Liver (tissue), 9 donors: ENCODE data around the gene FAT1. TPM values are rescaled to one million over a fixed set of nuclear protein-coding genes. Genes with fewer than 3 reads are reported as not detected.

ENCODE experiments used
- DNase-seq: peaks from one replicate; pipeline ENCODE4 v3.0.0-alpha.2; 2017; ENCODE audit warnings: low spot score
- H3K27ac ChIP-seq, 2 donors: one replicate each; pipeline ENCODE4 v1.7.0; 2013; ENCODE audit warnings: inconsistent platforms in 2 of 2, low read length in 2 of 2, control low read depth in 1 of 2, low read depth in 1 of 2, mild to moderate bottlenecking in 1 of 2
- H3K27me3 ChIP-seq, 4 donors: one replicate each; pipeline versions ENCODE4 v1.6.1 to v1.7.0; 2013; ENCODE audit warnings: low read length in 3 of 4, inconsistent platforms in 1 of 4, mild to moderate bottlenecking in 1 of 4, moderate library complexity in 1 of 4; ENCODE audit not compliant: control insufficient read depth in 4 of 4, insufficient read depth in 4 of 4
- H3K36me3 ChIP-seq, 4 donors: one replicate each; pipeline versions ENCODE4 v1.6.1 to v1.7.0; 2013; ENCODE audit warnings: low read length in 3 of 4, mild to moderate bottlenecking in 3 of 4, low read depth in 1 of 4, moderate library complexity in 1 of 4; ENCODE audit not compliant: control insufficient read depth in 4 of 4, insufficient read depth in 3 of 4
- H3K4me1 ChIP-seq, 4 donors: one replicate each; pipeline versions ENCODE4 v1.6.1 to v1.7.0; 2013; ENCODE audit warnings: low read length in 3 of 4, mild to moderate bottlenecking in 3 of 4, moderate library complexity in 1 of 4; ENCODE audit not compliant: control insufficient read depth in 4 of 4, insufficient read depth in 4 of 4
- H3K4me3 ChIP-seq, 3 donors: one replicate each; pipeline versions ENCODE4 v1.6.1 to v1.7.0; 2013; ENCODE audit warnings: low read length in 3 of 3, control low read depth in 1 of 3, low read depth in 1 of 3, mild to moderate bottlenecking in 1 of 3
- H3K9ac ChIP-seq, 2 donors: one replicate each; pipeline ENCODE4 v1.7.0; 2013; ENCODE audit warnings: low read length in 2 of 2, mild to moderate bottlenecking in 2 of 2, moderate library complexity in 2 of 2, control low read depth in 1 of 2, low read depth in 1 of 2
- H3K9me3 ChIP-seq, 4 donors: one replicate each; pipeline versions ENCODE4 v1.6.1 to v1.7.0; 2013; ENCODE audit warnings: low read length in 3 of 4; ENCODE audit not compliant: control insufficient read depth in 4 of 4
- FOXA1 ChIP-seq: IDR thresholded peaks from 2 replicates; pipeline ENCODE4 v1.6.1; 2016; ENCODE audit warnings: antibody characterized with exemption
- FOXA2 ChIP-seq: IDR thresholded peaks from 2 replicates; pipeline ENCODE4 v1.6.1; 2016; ENCODE audit warnings: antibody characterized with exemption
- HNF4A ChIP-seq, 2 donors: conservative IDR thresholded peaks; 2 replicates each; pipeline ENCODE4 v1.6.1; 2016; ENCODE audit warnings: antibody characterized with exemption in 2 of 2, mild to moderate bottlenecking in 2 of 2
- NR2F2 ChIP-seq: IDR thresholded peaks from 2 replicates; pipeline ENCODE4 v1.6.1; 2016; ENCODE audit warnings: antibody characterized with exemption
- RAD21 ChIP-seq, 2 donors: IDR thresholded peaks; 2 replicates each; pipeline ENCODE4 v1.6.1; 2016; ENCODE audit warnings: antibody characterized with exemption in 2 of 2, mild to moderate bottlenecking in 2 of 2
- REST ChIP-seq: IDR thresholded peaks from 2 replicates; pipeline ENCODE4 v1.6.1; 2016; ENCODE audit warnings: antibody characterized with exemption, mild to moderate bottlenecking
- RXRA ChIP-seq, 2 donors: IDR thresholded peaks; 2 replicates each; pipeline ENCODE4 v1.6.1; 2017 to 2018; ENCODE audit warnings: antibody characterized with exemption in 2 of 2, mild to moderate bottlenecking in 1 of 2
- SP1 ChIP-seq: IDR thresholded peaks from 2 replicates; pipeline ENCODE4 v1.6.1; 2018; ENCODE audit warnings: antibody characterized with exemption, mild to moderate bottlenecking
- YY1 ChIP-seq: IDR thresholded peaks from 2 replicates; pipeline ENCODE4 v1.6.1; 2016; ENCODE audit warnings: antibody characterized with exemption, mild to moderate bottlenecking
- WGBS: extraction: QIAGEN DNeasy Blood & Tissue Kit; methylation state at CpG from one replicate; pipeline ENCODE4 v1.1.7; 2013; 5-methylcytosine and 5-hydroxymethylcytosine counted together
- polyA plus RNA-seq, 2 donors: library from polyadenylated mRNA; stranded (reverse) in 1 of 2; unstranded in 1 of 2; fragments of 200-250 nt in 1 of 2; fragments of >200 nt in 1 of 2; fragmentation: Nextera tagmentation in 1 of 2; extraction: Ambion mirVana in 1 of 2; gene quantifications; one replicate each; pipeline versions ENCODE4 v1.2.1 to v1.2.3, GENCODE V29; 2013 to 2015
- total RNA-seq, 2 donors: library from RNA; depleted of rRNA; stranded (reverse); fragments of >200 nt; gene quantifications; one replicate each; pipeline ENCODE4 v1.2.3, GENCODE V29; 2014
- TF ChIP-seq, protein P1 (sequence below): IDR thresholded peaks from 2 replicates; pipeline ENCODE4 v1.6.1; 2016; ENCODE audit warnings: antibody characterized with exemption
- TF ChIP-seq, protein P2 (sequence below): IDR thresholded peaks from 2 replicates; pipeline ENCODE4 v1.6.1; 2016; ENCODE audit warnings: antibody characterized with exemption
- TF ChIP-seq, protein P3 (sequence below): fragments of 150-350 bp; IDR thresholded peaks from 2 replicates; pipeline ENCODE4 v1.5.1; 2017; ENCODE audit warnings: improper control_type of control experiment, low read depth, low read length; ENCODE audit not compliant: missing input control
- donor health status: healthy.
- donor health status: healthy.
- donor health status: healthy.
- donor health status: healthy.
- donor health status: healthy.

The FAT1 gene
- total and polyA plus RNA-seq, 4 donors = 10.0 to 48.0 (median 30.0) TPM

DNA sequence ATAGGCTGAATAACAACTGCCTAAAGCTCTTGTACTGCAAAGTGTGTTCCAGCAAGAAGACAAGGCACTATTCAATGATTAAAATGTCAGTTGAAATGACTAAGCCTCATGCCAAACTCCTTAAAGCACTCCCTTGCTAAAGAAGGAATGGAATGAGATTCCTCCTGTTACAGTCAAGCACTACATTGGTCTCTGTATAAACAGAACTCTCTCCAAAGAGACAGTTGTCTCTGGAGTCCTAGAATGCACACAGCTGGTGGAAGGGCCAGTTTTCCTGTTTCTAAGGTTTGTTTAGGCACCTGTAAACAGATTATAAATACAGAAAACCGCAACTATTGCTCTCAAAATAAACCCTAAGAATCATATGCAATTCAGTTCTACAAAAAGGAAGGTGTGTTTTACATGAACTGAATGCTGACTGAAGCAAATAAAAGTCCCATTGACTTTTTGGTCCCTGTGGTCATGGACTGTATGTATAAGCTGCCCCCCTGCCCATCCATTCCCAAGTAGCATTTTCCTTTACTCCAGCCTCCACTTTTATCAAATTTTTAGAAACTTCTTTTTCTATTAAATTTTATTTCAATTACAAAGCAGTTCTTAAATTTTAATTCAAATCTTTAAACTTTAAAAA, 47.0 kb downstream of the FAT1 start (continued):
- no peak for TF ChIP-seq REST

- no peak overlapping the region for H3K4me3 ChIP-seq
- 16% methylated on average over 5 of the region's 5 CpGs for WGBS
- TF ChIP-seq FOXA1 = no peak
- TF ChIP-seq SP1 = no peak
- peak; percentile 3 to 43 for TF ChIP-seq RAD21 (IDR thresholded peaks at IDR 0.05)
- no peak for TF ChIP-seq FOXA2
- TF ChIP-seq RXRA (IDR thresholded peaks at IDR 0.05) = no peak
- TF ChIP-seq, protein P1, sequence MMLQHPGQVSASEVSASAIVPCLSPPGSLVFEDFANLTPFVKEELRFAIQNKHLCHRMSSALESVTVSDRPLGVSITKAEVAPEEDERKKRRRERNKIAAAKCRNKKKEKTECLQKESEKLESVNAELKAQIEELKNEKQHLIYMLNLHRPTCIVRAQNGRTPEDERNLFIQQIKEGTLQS = no peak
- TF ChIP-seq YY1 = no peak
- TF ChIP-seq, protein P2, sequence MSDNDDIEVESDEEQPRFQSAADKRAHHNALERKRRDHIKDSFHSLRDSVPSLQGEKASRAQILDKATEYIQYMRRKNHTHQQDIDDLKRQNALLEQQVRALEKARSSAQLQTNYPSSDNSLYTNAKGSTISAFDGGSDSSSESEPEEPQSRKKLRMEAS = no peak
- TF ChIP-seq NR2F2 = no peak
- no peaks in the 10 kb centered on the region for H3K36me3 ChIP-seq
- H3K9me3 ChIP-seq = no peaks in the 10 kb centered on the region
- H3K9ac ChIP-seq = peak overlapping the region in 1 of 2 donors; percentile 37
- H3K4me1 ChIP-seq = peaks cover 0 to 16% (median 2%) of the 10 kb centered on the region in 4 donors
- H3K27ac ChIP-seq = peak overlapping the region; percentile 3 to 13
- no peak for DNase-seq
- H3K27me3 ChIP-seq = no peaks in the 10 kb centered on the region
Measured at GRCh38 chr4:186669735-186670134, 53.9 kb downstream of the FAT1 start.

DNA sequence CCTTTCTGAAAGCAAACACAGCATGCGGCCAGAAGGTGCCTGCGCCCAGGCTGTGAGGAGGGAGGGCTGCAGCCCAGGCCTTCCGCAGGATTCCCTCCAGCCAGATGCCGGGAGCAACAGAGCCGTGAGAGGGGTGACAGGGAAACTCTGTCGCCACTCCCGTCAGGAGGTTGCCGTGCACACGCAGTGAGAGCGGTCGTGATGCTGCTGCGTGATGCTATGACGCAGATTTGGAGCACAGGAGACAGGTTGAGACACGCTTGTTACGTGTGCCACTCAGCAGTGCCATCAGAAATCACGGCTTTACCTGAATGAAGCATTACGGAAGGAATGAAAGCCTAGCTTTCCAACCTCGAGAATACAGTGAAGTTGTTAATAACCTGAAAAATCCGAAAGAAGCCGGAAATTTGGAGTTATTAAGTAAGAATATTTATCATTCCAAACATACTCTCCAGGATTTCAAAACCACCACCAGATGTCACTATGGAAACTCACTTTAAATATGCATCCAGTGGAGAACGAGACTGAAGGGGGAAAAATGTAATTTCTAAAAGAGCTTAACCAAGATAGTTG, 54.4 kb downstream of the FAT1 start:
- Histone ChIP-seq H3K27me3 (no peaks in the 10 kb centered on the region), H3K9ac (peak overlapping the region in 1 of 2 donors; percentile 37), H3K4me1 (peaks cover 0 to 16% (median 2%) of the 10 kb centered on the region in 4 donors), H3K27ac (peak overlapping the region in 1 of 2 donors; percentile 3), H3K36me3 (no peaks in the 10 kb centered on the region), H3K9me3 (no peaks in the 10 kb centered on the region), H3K4me3 (no peak overlapping the region)
- TF ChIP-seq FOXA2 = no peak
- TF ChIP-seq, protein P3, sequence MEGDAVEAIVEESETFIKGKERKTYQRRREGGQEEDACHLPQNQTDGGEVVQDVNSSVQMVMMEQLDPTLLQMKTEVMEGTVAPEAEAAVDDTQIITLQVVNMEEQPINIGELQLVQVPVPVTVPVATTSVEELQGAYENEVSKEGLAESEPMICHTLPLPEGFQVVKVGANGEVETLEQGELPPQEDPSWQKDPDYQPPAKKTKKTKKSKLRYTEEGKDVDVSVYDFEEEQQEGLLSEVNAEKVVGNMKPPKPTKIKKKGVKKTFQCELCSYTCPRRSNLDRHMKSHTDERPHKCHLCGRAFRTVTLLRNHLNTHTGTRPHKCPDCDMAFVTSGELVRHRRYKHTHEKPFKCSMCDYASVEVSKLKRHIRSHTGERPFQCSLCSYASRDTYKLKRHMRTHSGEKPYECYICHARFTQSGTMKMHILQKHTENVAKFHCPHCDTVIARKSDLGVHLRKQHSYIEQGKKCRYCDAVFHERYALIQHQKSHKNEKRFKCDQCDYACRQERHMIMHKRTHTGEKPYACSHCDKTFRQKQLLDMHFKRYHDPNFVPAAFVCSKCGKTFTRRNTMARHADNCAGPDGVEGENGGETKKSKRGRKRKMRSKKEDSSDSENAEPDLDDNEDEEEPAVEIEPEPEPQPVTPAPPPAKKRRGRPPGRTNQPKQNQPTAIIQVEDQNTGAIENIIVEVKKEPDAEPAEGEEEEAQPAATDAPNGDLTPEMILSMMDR = peak; percentile 44
- no peak for TF ChIP-seq HNF4A (conservative IDR thresholded peaks at IDR 0.05)
- TF ChIP-seq RAD21 (IDR thresholded peaks at IDR 0.05) = peak; percentile 79 to 83
- WGBS = 57% methylated on average over 21 of the region's 21 CpGs
- no peak for DNase-seq
